ENCODE measurements around the gene KIAA1328.

DNA sequence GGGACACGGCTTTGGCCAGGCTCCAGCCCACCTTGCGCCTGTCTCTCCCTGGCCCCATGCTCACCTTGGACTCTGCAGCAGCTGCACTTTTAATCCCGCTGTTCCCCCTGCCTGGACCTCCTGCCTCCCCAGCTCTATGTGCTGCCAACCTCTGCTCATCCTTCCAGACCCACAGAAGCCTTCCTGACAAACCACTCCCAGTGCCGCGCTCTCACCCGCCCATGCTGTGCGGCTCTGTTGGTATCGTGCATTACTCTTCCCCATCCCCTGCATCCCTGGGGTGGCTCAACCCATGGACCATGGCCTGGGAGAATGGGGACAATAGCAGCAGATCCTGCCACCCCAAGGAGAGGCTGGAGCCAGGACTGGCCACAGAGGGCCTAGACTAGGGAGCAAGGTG, 433.1 kb downstream of the KIAA1328 start:
- no peak for TF ChIP-seq POLR2A (IDR thresholded peaks at IDR 0.05)
- TF ChIP-seq, protein P1, sequence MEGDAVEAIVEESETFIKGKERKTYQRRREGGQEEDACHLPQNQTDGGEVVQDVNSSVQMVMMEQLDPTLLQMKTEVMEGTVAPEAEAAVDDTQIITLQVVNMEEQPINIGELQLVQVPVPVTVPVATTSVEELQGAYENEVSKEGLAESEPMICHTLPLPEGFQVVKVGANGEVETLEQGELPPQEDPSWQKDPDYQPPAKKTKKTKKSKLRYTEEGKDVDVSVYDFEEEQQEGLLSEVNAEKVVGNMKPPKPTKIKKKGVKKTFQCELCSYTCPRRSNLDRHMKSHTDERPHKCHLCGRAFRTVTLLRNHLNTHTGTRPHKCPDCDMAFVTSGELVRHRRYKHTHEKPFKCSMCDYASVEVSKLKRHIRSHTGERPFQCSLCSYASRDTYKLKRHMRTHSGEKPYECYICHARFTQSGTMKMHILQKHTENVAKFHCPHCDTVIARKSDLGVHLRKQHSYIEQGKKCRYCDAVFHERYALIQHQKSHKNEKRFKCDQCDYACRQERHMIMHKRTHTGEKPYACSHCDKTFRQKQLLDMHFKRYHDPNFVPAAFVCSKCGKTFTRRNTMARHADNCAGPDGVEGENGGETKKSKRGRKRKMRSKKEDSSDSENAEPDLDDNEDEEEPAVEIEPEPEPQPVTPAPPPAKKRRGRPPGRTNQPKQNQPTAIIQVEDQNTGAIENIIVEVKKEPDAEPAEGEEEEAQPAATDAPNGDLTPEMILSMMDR (IDR thresholded peaks at IDR 0.05): no peak

All from right lobe of liver (tissue), 4 donors.